ENCODE results near the gene RSF1. TPM values are rescaled to one million over a fixed set of nuclear protein-coding genes. Genes with fewer than 3 reads are reported as not detected.
A peak's percentile ranks its signal among the peaks of the same experiment; 100 is the strongest.
"Not testable (repeated sequence)": the region's sequence is repeated elsewhere in the genome, so short reads cannot be mapped to it uniquely, and the experiment has no call there.

Gene RSF1, protein sequence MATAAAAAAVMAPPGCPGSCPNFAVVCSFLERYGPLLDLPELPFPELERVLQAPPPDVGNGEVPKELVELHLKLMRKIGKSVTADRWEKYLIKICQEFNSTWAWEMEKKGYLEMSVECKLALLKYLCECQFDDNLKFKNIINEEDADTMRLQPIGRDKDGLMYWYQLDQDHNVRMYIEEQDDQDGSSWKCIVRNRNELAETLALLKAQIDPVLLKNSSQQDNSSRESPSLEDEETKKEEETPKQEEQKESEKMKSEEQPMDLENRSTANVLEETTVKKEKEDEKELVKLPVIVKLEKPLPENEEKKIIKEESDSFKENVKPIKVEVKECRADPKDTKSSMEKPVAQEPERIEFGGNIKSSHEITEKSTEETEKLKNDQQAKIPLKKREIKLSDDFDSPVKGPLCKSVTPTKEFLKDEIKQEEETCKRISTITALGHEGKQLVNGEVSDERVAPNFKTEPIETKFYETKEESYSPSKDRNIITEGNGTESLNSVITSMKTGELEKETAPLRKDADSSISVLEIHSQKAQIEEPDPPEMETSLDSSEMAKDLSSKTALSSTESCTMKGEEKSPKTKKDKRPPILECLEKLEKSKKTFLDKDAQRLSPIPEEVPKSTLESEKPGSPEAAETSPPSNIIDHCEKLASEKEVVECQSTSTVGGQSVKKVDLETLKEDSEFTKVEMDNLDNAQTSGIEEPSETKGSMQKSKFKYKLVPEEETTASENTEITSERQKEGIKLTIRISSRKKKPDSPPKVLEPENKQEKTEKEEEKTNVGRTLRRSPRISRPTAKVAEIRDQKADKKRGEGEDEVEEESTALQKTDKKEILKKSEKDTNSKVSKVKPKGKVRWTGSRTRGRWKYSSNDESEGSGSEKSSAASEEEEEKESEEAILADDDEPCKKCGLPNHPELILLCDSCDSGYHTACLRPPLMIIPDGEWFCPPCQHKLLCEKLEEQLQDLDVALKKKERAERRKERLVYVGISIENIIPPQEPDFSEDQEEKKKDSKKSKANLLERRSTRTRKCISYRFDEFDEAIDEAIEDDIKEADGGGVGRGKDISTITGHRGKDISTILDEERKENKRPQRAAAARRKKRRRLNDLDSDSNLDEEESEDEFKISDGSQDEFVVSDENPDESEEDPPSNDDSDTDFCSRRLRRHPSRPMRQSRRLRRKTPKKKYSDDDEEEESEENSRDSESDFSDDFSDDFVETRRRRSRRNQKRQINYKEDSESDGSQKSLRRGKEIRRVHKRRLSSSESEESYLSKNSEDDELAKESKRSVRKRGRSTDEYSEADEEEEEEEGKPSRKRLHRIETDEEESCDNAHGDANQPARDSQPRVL (N-terminal part only)
- total RNA-seq: 100 to 1,000 TPM in 1 of 4 donors, 10 to 100 TPM in 3; 38.4 to 129 (median 70.5) TPM

DNA sequence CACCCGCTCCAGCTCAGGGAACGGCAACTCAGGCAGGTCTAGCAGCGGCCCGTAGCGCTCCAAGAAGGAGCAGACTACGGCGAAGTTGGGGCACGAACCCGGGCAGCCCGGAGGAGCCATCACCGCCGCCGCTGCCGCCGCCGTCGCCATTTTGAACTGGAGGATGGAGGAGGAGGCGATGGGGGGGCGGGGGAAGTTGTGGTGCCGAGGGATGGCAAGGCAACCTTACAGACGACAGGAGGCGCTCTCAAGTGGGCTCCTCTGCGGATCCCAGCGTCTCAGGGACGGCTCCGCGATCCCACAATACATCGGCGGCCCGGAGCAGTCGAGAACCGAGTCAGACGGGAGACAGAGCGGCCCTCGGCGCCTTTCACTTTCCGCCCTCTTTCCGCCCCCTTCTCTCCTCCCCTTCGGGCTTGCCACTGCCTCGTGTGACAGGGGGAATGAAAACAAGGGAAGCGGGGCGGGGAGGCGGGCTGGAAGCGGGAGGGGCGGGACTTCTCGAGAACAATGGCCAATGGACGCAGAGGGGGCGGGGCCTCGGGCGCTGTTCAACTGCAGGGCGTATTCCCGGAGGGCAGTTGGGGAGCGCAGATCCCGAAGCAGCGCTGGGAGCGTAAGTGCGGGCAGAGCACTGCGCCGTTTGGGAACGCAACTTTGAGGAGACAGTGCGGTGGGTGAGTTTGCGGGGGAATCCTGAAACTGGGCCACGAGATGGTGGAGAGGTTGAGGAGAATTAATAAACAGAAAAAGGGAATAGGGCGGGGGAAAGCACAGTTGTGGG, at the start of gene RSF1, which contains the start of gene AAMDC:
Gene RSF1, minus strand, starts transcription at position 158 of the 784 bp plus-strand sequence. Its CDS starts 8 bp downstream, at position 150.
Gene AAMDC, plus strand, starts transcription at position 580 of the 784 bp plus-strand sequence. CDS start 21,353 bp downstream, outside the sequence.
- Histone ChIP-seq H3K4me1 (peaks cover 0 to 42% (median 0%) of the 10 kb centered on the region in 4 donors), H3K36me3 (no peaks in the 10 kb centered on the region), H3K27ac (peak within 1 kb of the TSS; percentile 89 to 99 (median 93)), H3K27me3 (no peaks in the 10 kb centered on the region), H3K9me3 (no peaks in the 10 kb centered on the region), H3K4me3 (peak within 1 kb of the TSS; percentile 85 to 100 (median 96))
- DNase-seq: peak; percentile 99 to 100 (median 99)
- peak; percentile 44 to 75 for TF ChIP-seq POLR2A (IDR thresholded peaks at IDR 0.05)
- peak; percentile 27 to 84 (median 66) for TF ChIP-seq CTCF (IDR thresholded peaks at IDR 0.05)

DNA sequence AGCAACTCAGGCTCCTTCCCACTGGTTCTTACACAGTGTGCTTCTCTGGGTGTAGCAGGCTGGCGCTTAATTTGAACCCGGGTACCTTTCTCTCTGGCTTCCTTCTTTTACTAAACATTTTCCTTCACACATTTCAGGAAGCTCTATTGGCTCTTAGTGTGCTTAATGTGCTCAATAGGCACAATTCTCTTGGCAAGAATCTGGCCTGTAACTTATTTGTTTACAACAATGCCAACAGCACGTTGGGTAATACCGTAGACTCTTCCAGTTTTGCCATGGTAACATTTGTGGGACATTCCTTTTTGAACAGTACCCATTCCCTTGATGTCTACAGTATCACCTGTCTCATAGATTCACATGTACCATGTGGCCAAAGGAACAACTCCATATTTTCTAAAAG, 48.2 kb upstream of the RSF1 start:
- no peaks in the 10 kb centered on the region for H3K27me3 ChIP-seq
- no peak for TF ChIP-seq POLR2A (IDR thresholded peaks at IDR 0.05)
- TF ChIP-seq CTCF (IDR thresholded peaks at IDR 0.05): no peak
- H3K4me3 ChIP-seq: no peak overlapping the region
- H3K36me3 ChIP-seq: peaks cover 0 to 18% (median 0%) of the 10 kb centered on the region in 3 donors
- no peak overlapping the region for H3K27ac ChIP-seq
- H3K9me3 ChIP-seq: no peaks in the 10 kb centered on the region
- no peak for DNase-seq
- no peaks in the 10 kb centered on the region for H3K4me1 ChIP-seq

DNA sequence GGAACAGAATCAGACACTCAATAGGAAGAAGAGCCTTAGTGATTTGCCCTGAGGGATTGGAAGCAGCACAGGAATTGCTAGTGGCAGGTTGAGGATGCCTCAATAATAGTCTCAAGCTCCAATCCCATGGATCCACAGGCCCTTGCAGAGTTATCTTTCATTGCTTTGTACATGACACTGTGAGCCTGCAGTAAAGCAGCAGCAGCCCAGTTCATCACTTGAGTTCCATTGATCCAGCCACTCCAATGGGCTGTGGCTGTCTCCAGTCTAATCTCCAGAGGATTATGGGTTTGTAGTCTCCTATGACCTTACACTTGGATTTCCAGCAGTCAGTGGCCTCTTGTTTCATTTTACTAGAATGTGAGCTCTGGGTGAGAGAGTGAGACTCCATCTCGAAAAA, 45.8 kb upstream of the RSF1 start:
- no peak overlapping the region for H3K4me3 ChIP-seq
- H3K27me3 ChIP-seq: no peaks in the 10 kb centered on the region
- H3K27ac ChIP-seq: no peak overlapping the region
- H3K9me3 ChIP-seq: no peaks in the 10 kb centered on the region
- DNase-seq: no peak
- no peaks in the 10 kb centered on the region for H3K4me1 ChIP-seq
- TF ChIP-seq CTCF (IDR thresholded peaks at IDR 0.05) (no peak), POLR2A (IDR thresholded peaks at IDR 0.05) (no peak)
- H3K36me3 ChIP-seq: peaks cover 0 to 5% (median 0%) of the 10 kb centered on the region in 3 donors

DNA sequence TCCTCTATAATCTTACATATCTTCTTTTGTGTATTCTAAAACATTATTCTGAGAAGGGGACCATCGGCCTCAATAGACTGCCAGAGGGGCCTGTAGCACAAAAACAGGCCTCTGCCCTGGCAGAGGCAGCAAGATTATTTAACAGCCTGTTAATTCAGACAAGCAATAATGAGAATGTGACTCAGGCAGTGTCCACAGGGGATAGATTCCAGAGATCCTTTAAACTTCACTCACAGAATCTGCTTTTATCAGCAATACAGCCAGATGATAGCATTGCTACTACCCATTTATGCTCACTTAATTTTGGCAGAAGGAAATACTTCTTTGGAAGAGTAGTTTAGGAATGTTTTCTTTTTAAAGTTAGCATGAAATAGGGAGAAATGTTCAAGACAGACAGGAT, 45.3 kb upstream of the RSF1 start:
- no peak for DNase-seq
- Histone ChIP-seq H3K9me3 (no peaks in the 10 kb centered on the region), H3K27ac (no peak overlapping the region), H3K27me3 (no peaks in the 10 kb centered on the region), H3K4me1 (no peaks in the 10 kb centered on the region), H3K36me3 (peaks cover 0 to 5% (median 0%) of the 10 kb centered on the region in 3 donors), H3K4me3 (no peak overlapping the region)
- no peak for TF ChIP-seq CTCF (IDR thresholded peaks at IDR 0.05)

DNA sequence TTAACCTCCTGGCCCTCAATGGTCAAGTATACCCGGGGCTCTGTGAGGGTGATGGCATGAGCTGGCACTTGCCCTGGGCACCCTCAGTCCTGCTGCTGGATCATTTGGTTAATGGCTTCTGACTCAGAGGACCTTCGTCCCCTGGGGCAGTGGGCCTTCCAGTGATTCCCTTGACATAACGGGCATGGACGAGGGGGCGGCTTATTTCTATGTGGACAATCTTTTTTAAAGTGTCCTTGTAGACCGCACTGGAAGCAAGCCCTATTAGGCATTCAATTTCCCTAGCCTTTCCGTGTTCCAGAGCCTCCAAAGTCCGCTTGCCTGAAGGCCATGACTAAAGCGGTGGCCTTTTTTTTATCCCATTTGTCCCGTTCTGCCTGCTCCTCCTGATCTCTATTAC, 40.9 kb upstream of the RSF1 start:
- not testable (repeated sequence) for DNase-seq, H3K4me3 ChIP-seq, H3K27ac ChIP-seq, H3K36me3 ChIP-seq, H3K4me1 ChIP-seq, H3K9me3 ChIP-seq, H3K27me3 ChIP-seq

- peaks cover 0 to 27% (median 0%) of the 10 kb centered on the region in 3 donors for H3K36me3 ChIP-seq
- H3K27ac ChIP-seq, H3K4me3 ChIP-seq, DNase-seq, H3K9me3 ChIP-seq, H3K27me3 ChIP-seq, H3K4me1 ChIP-seq: not testable (repeated sequence)
These were observed 37.5 kb upstream of the RSF1 start for GRCh38 chr11:77857906-77858457.

Measured in Peyer's patch (tissue), 4 donors.